Kidney tubule cell (primary cell): Measurements from ENCODE around the gene HAO2.
A peak's percentile ranks its signal among the peaks of the same experiment; 100 is the strongest.
"Not testable (repeated sequence)": the region's sequence is repeated elsewhere in the genome, so short reads cannot be mapped to it uniquely, and the experiment has no call there.

ENCODE experiments used
- DNase-seq: peaks from one replicate; pipeline ENCODE4 v3.0.0-alpha.2; 2018; ENCODE audit warnings: low spot score

Gene HAO2

GRCh38 chr1:119345398-119345797, 23.2 kb upstream of the HAO2 start:
- no peak for DNase-seq

- DNase-seq = peak; percentile 85
Observed at GRCh38 chr1:119347858-119348257, 20.7 kb upstream of the HAO2 start.

- no peak for DNase-seq
Observed at GRCh38 chr1:119348941-119349340, 19.6 kb upstream of the HAO2 start.

GRCh38 chr1:119350866-119351265, 17.7 kb upstream of the HAO2 start:
- DNase-seq = not testable (repeated sequence)

GRCh38 chr1:119351997-119352396, 16.6 kb upstream of the HAO2 start:
- no peak for DNase-seq

GRCh38 chr1:119353836-119354235, 14.7 kb upstream of the HAO2 start:
- DNase-seq = no peak

- peak; percentile 34 for DNase-seq
Observed at GRCh38 chr1:119358636-119359035, 9.9 kb upstream of the HAO2 start.

- no peak for DNase-seq
Observed at GRCh38 chr1:119359730-119360129, 8.9 kb upstream of the HAO2 start.

GRCh38 chr1:119361205-119361604, 7.4 kb upstream of the HAO2 start:
- DNase-seq = no peak

GRCh38 chr1:119361620-119362344, 6.8 kb upstream of the HAO2 start:
- DNase-seq = no peak

GRCh38 chr1:119363162-119363561, 5.4 kb upstream of the HAO2 start:
- no peak for DNase-seq

GRCh38 chr1:119364640-119365039, 3.9 kb upstream of the HAO2 start:
- DNase-seq = peak; percentile 37

GRCh38 chr1:119366424-119366823, 2.2 kb upstream of the HAO2 start:
- no peak for DNase-seq

- peak; percentile 60 for DNase-seq
Observed at GRCh38 chr1:119367432-119368124, 1.0 kb upstream of the HAO2 start.

GRCh38 chr1:119370748-119371147, 2.2 kb downstream of the HAO2 start:
- DNase-seq = no peak

- DNase-seq = no peak
Observed at GRCh38 chr1:119371815-119372214, 3.2 kb downstream of the HAO2 start.

- peak; percentile 42 for DNase-seq
Observed at GRCh38 chr1:119372503-119373086, 4.0 kb downstream of the HAO2 start.

- peak; percentile 50 for DNase-seq
Observed at GRCh38 chr1:119373465-119373864, 4.9 kb downstream of the HAO2 start.

GRCh38 chr1:119374208-119374874, 5.8 kb downstream of the HAO2 start:
- no peak for DNase-seq

GRCh38 chr1:119375366-119375765, 6.8 kb downstream of the HAO2 start:
- DNase-seq = no peak

- DNase-seq = no peak
Observed at GRCh38 chr1:119376594-119376993, 8.0 kb downstream of the HAO2 start.

GRCh38 chr1:119377594-119377993, 9.0 kb downstream of the HAO2 start:
- not testable (repeated sequence) for DNase-seq

GRCh38 chr1:119379117-119379516, 10.5 kb downstream of the HAO2 start:
- no peak for DNase-seq
